Neural crest cell (in vitro differentiated cells): Measurements from ENCODE around the gene AMZ2. TPM values are rescaled to one million over a fixed set of nuclear protein-coding genes. Genes with fewer than 3 reads are reported as not detected.

ENCODE experiments used
- DNase-seq: peaks from one replicate; pipeline ENCODE4 v3.0.0; 2021; ENCODE audit warnings: low read depth, mixed read lengths, low spot score
- H3K27ac Mint-ChIP-seq: one replicate; pipeline ENCODE4 v1.8.0; 2021; ENCODE audit warnings: mild to moderate bottlenecking, mixed read lengths; ENCODE audit not compliant: unreplicated experiment
- H3K27me3 Mint-ChIP-seq: 2 replicates; pipeline ENCODE4 v1.8.0; 2021; ENCODE audit warnings: low read depth, mild to moderate bottlenecking, mixed read lengths
- H3K36me3 Mint-ChIP-seq: 2 replicates; pipeline ENCODE4 v1.8.0; 2021; ENCODE audit warnings: low read depth, mild to moderate bottlenecking, mixed read lengths
- H3K4me1 Mint-ChIP-seq: 2 replicates; pipeline ENCODE4 v1.8.0; 2021; ENCODE audit warnings: mixed read lengths
- H3K4me3 Mint-ChIP-seq: one replicate; pipeline ENCODE4 v1.8.0; 2021; ENCODE audit warnings: mild to moderate bottlenecking, mixed read lengths
- H3K9me3 Mint-ChIP-seq: 2 replicates; pipeline ENCODE4 v1.8.0; 2021; ENCODE audit warnings: mixed read lengths
- CTCF ChIP-seq: fragments of 200-600 bp; sonication (generic); conservative IDR thresholded peaks from 2 replicates; pipeline ENCODE4 v1.5.0; 2021; ENCODE audit warnings: antibody characterized with exemption, mild to moderate bottlenecking
- total RNA-seq: library from RNA; stranded (reverse); gene quantifications from 2 replicates; pipeline ENCODE4 v1.2.1, GENCODE V29; 2021

Gene AMZ2
- total RNA-seq, 1 donor from 2014 or later = 87.5 TPM

GRCh38 chr17:68293490-68294195, 45.8 kb downstream of the AMZ2 start:
- peaks cover 39% of the 10 kb centered on the region for H3K27me3 Mint-ChIP-seq
- H3K4me3 Mint-ChIP-seq = peak overlapping the region; percentile 80
- no peak for TF ChIP-seq CTCF
- peak overlapping the region; percentile 82 for H3K27ac Mint-ChIP-seq
- H3K36me3 Mint-ChIP-seq = no peaks in the 10 kb centered on the region
- H3K9me3 Mint-ChIP-seq = no peaks in the 10 kb centered on the region
- peaks cover 32% of the 10 kb centered on the region for H3K4me1 Mint-ChIP-seq
- DNase-seq = no peak

GRCh38 chr17:68294196-68294555, 46.3 kb downstream of the AMZ2 start:
- Mint-ChIP-seq H3K4me3 (peak overlapping the region; percentile 80), H3K36me3 (no peaks in the 10 kb centered on the region), H3K9me3 (no peaks in the 10 kb centered on the region), H3K4me1 (peaks cover 32% of the 10 kb centered on the region), H3K27me3 (peaks cover 34% of the 10 kb centered on the region), H3K27ac (peak overlapping the region; percentile 82)
- no peak for DNase-seq
- TF ChIP-seq CTCF = no peak

GRCh38 chr17:68294617-68295016, 46.8 kb downstream of the AMZ2 start:
- Mint-ChIP-seq H3K36me3 (no peaks in the 10 kb centered on the region), H3K9me3 (no peaks in the 10 kb centered on the region), H3K27ac (no peak overlapping the region), H3K4me1 (peaks cover 32% of the 10 kb centered on the region), H3K27me3 (peaks cover 30% of the 10 kb centered on the region), H3K4me3 (peak overlapping the region; percentile 52)
- no peak for DNase-seq
- no peak for TF ChIP-seq CTCF

- H3K4me1 Mint-ChIP-seq = peaks cover 32% of the 10 kb centered on the region
- H3K27me3 Mint-ChIP-seq = peaks cover 25% of the 10 kb centered on the region
- no peak for DNase-seq
- peak overlapping the region; percentile 19 for H3K4me3 Mint-ChIP-seq
- H3K9me3 Mint-ChIP-seq = no peaks in the 10 kb centered on the region
- TF ChIP-seq CTCF = no peak
- no peaks in the 10 kb centered on the region for H3K36me3 Mint-ChIP-seq
- no peak overlapping the region for H3K27ac Mint-ChIP-seq
These were observed 47.2 kb downstream of the AMZ2 start for GRCh38 chr17:68295086-68295485.

- no peaks in the 10 kb centered on the region for H3K36me3 Mint-ChIP-seq
- peak overlapping the region; percentile 47 for H3K4me3 Mint-ChIP-seq
- DNase-seq = no peak
- no peak for TF ChIP-seq CTCF
- no peak overlapping the region for H3K27ac Mint-ChIP-seq
- no peaks in the 10 kb centered on the region for H3K9me3 Mint-ChIP-seq
- peaks cover 27% of the 10 kb centered on the region for H3K4me1 Mint-ChIP-seq
- peaks cover 16% of the 10 kb centered on the region for H3K27me3 Mint-ChIP-seq
These were observed 48.7 kb downstream of the AMZ2 start for GRCh38 chr17:68296217-68297191.
